Loucy (cell line): ENCODE data around the gene NAV2.

Experiments used
- H2AFZ ChIP-seq: fragments of 200-600 bp; sonication (generic); 2 replicates; pipeline ENCODE4 v1.6.0; 2016; ENCODE audit warnings: antibody characterized with exemption, mild to moderate bottlenecking, low read length, moderate library complexity
- H3F3A ChIP-seq: fragments of 200-600 bp; 2 replicates; pipeline ENCODE4 v1.6.0; 2016; ENCODE audit warnings: antibody characterized with exemption, low read depth, mild to moderate bottlenecking
- H3K27me3 ChIP-seq: fragments of 200-600 bp; sonication (generic); 2 replicates; pipeline ENCODE4 v1.6.1; 2014; ENCODE audit warnings: low read length, mild to moderate bottlenecking; ENCODE audit not compliant: insufficient read depth, poor library complexity, severe bottlenecking
- H3K36me3 ChIP-seq: fragments of 200-600 bp; sonication (generic); 2 replicates; pipeline ENCODE4 v1.6.1; 2016; ENCODE audit warnings: low read length; ENCODE audit not compliant: insufficient read depth
- H3K4me1 ChIP-seq: fragments of 200-600 bp; sonication (generic); 2 replicates; pipeline ENCODE4 v1.5.1; 2014; ENCODE audit warnings: low read length, mild to moderate bottlenecking; ENCODE audit not compliant: insufficient read depth, poor library complexity, severe bottlenecking
- H3K4me2 ChIP-seq: fragments of 200-600 bp; sonication (generic); 2 replicates; pipeline ENCODE4 v1.6.0; 2014; ENCODE audit warnings: antibody characterized with exemption, low read length, low read depth, mild to moderate bottlenecking; ENCODE audit not compliant: poor library complexity, severe bottlenecking
- H3K4me3 ChIP-seq: fragments of 200-600 bp; sonication (generic); 2 replicates; pipeline ENCODE4 v1.5.1; 2014; ENCODE audit warnings: low read length, mild to moderate bottlenecking, mixed read lengths; ENCODE audit not compliant: poor library complexity, severe bottlenecking
- H3K79me2 ChIP-seq: fragments of 200-600 bp; sonication (generic); 2 replicates; pipeline ENCODE4 v1.6.1; 2014; ENCODE audit warnings: low read length; ENCODE audit not compliant: insufficient read depth
- H3K9ac ChIP-seq: fragments of 200-600 bp; sonication (generic); 2 replicates; pipeline ENCODE4 v1.6.0; 2014; ENCODE audit warnings: mild to moderate bottlenecking, low read depth, low read length, moderate library complexity; ENCODE audit not compliant: poor library complexity, severe bottlenecking
- H3K9me2 ChIP-seq: fragments of 200-600 bp; sonication (generic); replicated peaks from 2 replicates; pipeline ENCODE4 v1.6.1; 2016; ENCODE audit warnings: low read depth, low read length, mixed read lengths
- H3K9me3 ChIP-seq: fragments of 200-600 bp; sonication (generic); 2 replicates; pipeline ENCODE4 v1.6.1; 2014; ENCODE audit warnings: mild to moderate bottlenecking, antibody characterized with exemption, low read length, low read depth; ENCODE audit not compliant: insufficient read depth
- H4K20me1 ChIP-seq: fragments of 200-600 bp; sonication (generic); 2 replicates; pipeline ENCODE4 v1.6.0; 2014; ENCODE audit warnings: antibody characterized with exemption, low read length, mild to moderate bottlenecking; ENCODE audit not compliant: insufficient read depth, poor library complexity, severe bottlenecking
- CTCF ChIP-seq: fragments of 200-600 bp; sonication (generic); conservative IDR thresholded peaks from 2 replicates; pipeline ENCODE4 v1.5.1; 2014; ENCODE audit warnings: mild to moderate bottlenecking, antibody characterized with exemption, low read length
- EZH2phosphoT487 ChIP-seq: fragments of 200-600 bp; IDR thresholded peaks from 2 replicates; pipeline ENCODE4 v1.6.1; 2018; ENCODE audit warnings: antibody characterized with exemption, mild to moderate bottlenecking, moderate library complexity, borderline replicate concordance

Gene NAV2

GRCh38 chr11:19789835-19790710 lies 77.4 kb downstream of the NAV2 start:
- H3K4me3 ChIP-seq = no peak overlapping the region
- no peaks in the 10 kb centered on the region for H3K36me3 ChIP-seq
- H3K9me3 ChIP-seq = no peaks in the 10 kb centered on the region
- no peaks in the 10 kb centered on the region for H3K9me2 ChIP-seq
- no peak overlapping the region for H3K9ac ChIP-seq
- no peaks in the 10 kb centered on the region for H3K4me1 ChIP-seq
- H3K79me2 ChIP-seq = no peaks in the 10 kb centered on the region
- TF ChIP-seq CTCF (no peak), EZH2phosphoT487 (no peak)
- no peaks in the 10 kb centered on the region for H3F3A ChIP-seq
- H4K20me1 ChIP-seq = no peaks in the 10 kb centered on the region
- no peak overlapping the region for H3K4me2 ChIP-seq
- no peaks in the 10 kb centered on the region for H3K27me3 ChIP-seq
- H2AFZ ChIP-seq = no peak overlapping the region

- no peak overlapping the region for H3K4me2 ChIP-seq
- no peaks in the 10 kb centered on the region for H3K79me2 ChIP-seq
Measured at GRCh38 chr11:19790831-19791552, 78.4 kb downstream of the NAV2 start.

GRCh38 chr11:19792510-19792909 lies 79.9 kb downstream of the NAV2 start:
- Histone ChIP-seq H3K27me3 (no peaks in the 10 kb centered on the region), H3K9me3 (no peaks in the 10 kb centered on the region), H3K79me2 (no peaks in the 10 kb centered on the region), H3K4me2 (no peak overlapping the region), H3K9me2 (no peaks in the 10 kb centered on the region), H3K4me1 (no peaks in the 10 kb centered on the region), H3K4me3 (no peak overlapping the region), H3K36me3 (no peaks in the 10 kb centered on the region), H2AFZ (no peak overlapping the region), H4K20me1 (no peaks in the 10 kb centered on the region), H3F3A (no peaks in the 10 kb centered on the region), H3K9ac (no peak overlapping the region)
- TF ChIP-seq EZH2phosphoT487 (no peak), CTCF (no peak)

More at GRCh38 chr11:19790831-19791552, 78.4 kb downstream of the NAV2 start:
- no peaks in the 10 kb centered on the region for H3F3A ChIP-seq
- H3K4me1 ChIP-seq = no peaks in the 10 kb centered on the region
- no peak overlapping the region for H3K4me3 ChIP-seq
- H4K20me1 ChIP-seq = no peaks in the 10 kb centered on the region
- no peak overlapping the region for H3K9ac ChIP-seq
- TF ChIP-seq EZH2phosphoT487 (no peak), CTCF (no peak)
- no peaks in the 10 kb centered on the region for H3K9me2 ChIP-seq
- no peaks in the 10 kb centered on the region for H3K36me3 ChIP-seq
- H3K27me3 ChIP-seq = no peaks in the 10 kb centered on the region
- H3K9me3 ChIP-seq = no peaks in the 10 kb centered on the region
- H2AFZ ChIP-seq = no peak overlapping the region
